ENCODE data around the gene CRYBG1. TPM values are rescaled to one million over a fixed set of nuclear protein-coding genes. Genes with fewer than 3 reads are reported as not detected.

Gene CRYBG1
- total RNA-seq, 1 donor = 9.7 TPM

GRCh38 chr6:106453756-106454367 is 93.3 kb downstream of the CRYBG1 start:
- DNase-seq (ENCODE audit: low read depth in 2 of 3, low spot score in 2 of 3) = no peak

- no peak for DNase-seq (ENCODE audit: low read depth in 2 of 3, low spot score in 2 of 3)
Observed at GRCh38 chr6:106456756-106457155, 96.2 kb downstream of the CRYBG1 start.

GRCh38 chr6:106458021-106458986 is 97.8 kb downstream of the CRYBG1 start:
- no peak for DNase-seq (ENCODE audit: low read depth in 2 of 3, low spot score in 2 of 3)

DNA sequence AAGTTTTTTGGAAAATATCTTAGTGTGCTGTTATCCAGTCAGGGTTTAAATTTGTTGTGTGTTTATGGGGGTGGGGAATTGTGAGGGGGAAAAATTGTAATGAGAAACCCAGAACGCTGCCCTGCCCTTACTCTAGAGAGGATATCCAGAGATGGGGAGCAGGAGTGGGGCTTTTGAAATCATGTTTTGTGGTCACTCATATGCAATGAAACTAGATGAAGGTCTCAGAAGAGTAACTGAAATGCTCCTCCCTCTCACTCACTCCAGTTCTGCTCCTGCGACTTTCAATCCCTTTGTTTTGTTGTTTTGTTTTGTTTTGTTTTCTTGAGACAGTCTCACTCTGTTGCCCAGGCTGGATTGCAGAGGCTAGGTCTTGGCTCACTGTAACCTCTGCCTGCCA is 100.0 kb downstream of the CRYBG1 start:
- DNase-seq (ENCODE audit: low read depth in 2 of 3, low spot score in 2 of 3) = no peak

DNA sequence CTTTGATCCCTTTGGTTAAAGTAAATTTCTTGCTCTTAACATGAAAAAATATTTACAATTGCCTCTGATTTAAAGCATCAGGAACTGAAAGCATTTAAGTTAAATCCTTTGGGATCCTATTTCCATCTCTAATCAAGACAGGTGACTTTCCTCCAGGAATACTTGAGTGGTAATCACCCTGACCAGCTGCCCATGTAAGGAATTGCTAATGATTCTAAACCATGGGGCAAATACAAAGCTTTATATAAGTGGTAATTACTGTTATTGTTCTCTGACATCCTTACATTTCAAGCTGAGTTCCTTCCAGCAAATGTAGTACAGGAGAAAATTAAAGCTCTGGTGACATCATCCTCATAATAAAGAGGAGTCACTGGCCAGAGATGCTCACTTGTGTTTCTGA is 100.6 kb downstream of the CRYBG1 start:
- DNase-seq (ENCODE audit: low read depth in 2 of 3, low spot score in 2 of 3) = no peak

DNA sequence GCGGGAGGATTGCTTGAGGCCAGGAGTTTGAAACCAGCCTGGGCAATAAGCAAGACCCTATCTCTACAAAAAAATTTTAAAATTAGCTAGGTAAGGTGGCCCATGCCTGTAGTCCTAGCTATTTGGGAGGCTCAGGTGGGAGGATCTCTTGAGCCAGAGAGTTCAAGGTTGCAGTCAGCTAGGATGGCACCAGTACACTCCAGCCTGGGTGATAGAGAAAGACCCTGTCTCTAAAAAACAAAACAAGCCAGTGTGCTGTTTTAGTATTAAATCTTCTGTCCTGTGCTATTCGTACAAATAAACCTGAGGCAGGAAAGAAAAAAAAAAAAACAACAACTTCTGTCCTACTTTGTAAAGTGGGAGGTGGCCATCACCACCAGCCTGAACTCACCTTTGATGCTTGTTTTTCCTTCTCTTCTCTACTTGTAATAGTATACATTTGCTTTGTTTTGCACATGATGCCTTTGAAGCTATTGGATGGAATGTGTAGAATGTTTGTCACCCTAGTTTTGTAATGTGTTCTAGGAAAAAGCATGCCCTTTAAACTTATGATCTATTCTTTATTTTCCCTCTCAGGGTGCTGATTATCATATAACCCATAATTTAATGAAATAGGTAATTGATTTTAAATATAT is 102.5 kb downstream of the CRYBG1 start:
- no peak for DNase-seq (ENCODE audit: low read depth in 2 of 3, low spot score in 2 of 3)

GRCh38 chr6:106466211-106466610 is 105.7 kb downstream of the CRYBG1 start:
- no peak for DNase-seq (ENCODE audit: low read depth in 2 of 3, low spot score in 2 of 3)

- no peak for DNase-seq (ENCODE audit: low read depth in 2 of 3, low spot score in 2 of 3)
Observed at GRCh38 chr6:106468935-106469334, 108.4 kb downstream of the CRYBG1 start.

DNA sequence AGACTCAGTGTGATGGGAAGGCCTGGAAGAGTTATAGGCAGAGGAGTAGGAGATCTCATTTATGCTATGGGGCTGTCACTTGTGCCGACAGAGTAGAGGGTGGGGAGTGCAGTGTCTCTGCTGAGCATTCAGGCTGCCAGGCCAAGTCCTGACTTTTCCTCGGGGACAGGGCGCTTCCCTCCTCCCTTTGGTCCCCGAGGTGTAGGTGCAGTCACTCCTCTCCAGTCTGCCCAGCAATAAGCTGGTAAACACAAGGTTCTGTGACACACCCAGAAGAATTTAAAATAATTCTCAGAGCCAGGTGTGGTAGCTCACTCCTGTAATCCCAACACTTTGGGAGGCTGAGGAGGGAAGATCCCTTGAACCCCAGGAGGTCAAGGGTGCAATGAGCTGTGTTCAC is 109.4 kb downstream of the CRYBG1 start:
- DNase-seq (ENCODE audit: low read depth in 2 of 3, low spot score in 2 of 3) = no peak

DNA sequence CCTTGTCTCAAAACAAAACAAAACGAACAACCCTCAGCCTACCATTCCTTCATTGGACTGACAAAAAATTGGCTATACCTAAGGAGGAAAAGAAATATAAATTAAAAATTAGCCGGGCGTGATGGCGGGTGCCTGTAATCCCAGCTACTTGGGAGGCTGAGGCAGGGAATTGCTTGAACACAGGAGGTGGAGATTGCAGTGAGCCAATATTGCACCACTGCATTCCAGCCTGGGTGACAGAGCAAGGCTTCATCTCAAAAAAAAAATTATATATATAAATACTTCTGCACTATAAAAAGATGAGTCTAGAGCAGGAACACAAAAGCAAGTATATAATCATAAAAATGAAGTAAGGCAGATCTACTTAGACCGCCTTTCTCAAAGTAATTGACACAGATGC is 109.8 kb downstream of the CRYBG1 start:
- no peak for DNase-seq (ENCODE audit: low read depth in 2 of 3, low spot score in 2 of 3)

DNA sequence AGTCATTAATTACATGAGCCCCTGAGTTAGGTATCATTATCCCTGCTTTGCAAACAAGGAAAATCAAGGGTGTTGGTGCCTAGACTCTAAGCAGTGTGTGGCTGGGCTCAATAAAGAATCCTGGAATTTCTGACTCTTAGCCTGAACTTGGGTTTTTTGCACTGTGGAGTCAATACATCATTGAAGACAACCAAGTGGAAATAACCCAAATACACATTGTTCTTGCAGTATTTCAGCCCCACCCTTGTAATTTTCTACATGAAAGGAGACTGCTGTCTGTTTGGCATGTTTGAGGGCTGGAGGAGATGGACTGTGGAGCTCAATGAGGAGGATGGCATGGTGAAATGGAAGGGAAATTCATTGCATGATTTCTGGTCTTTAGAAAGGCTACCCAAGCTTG is 110.3 kb downstream of the CRYBG1 start:
- DNase-seq (ENCODE audit: low read depth in 2 of 3, low spot score in 2 of 3) = no peak

- no peak for DNase-seq (ENCODE audit: low read depth in 2 of 3, low spot score in 2 of 3)
Observed at GRCh38 chr6:106473812-106474211, 113.3 kb downstream of the CRYBG1 start.

- DNase-seq (ENCODE audit: low read depth in 2 of 3, low spot score in 2 of 3) = no peak
Observed at GRCh38 chr6:106474466-106474865, 113.9 kb downstream of the CRYBG1 start.

DNA sequence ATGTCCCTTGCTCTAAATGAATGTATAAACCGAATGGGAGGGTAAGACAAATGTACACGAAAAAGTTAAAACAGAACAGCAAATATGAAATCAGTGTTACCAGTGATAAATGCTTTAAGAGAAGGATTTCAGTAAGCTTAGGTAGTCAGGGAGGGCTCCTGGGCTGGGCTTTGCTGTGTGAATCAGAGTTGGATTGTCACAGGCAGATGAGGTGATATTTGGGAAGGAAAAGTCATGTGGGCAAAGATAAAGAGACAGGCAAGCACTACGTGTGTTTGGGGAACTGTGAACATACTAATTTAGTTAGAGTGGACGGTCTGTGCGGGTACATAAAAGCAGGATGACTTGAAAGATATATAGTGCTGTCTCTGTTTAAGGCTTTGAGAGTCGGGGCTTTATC is 114.8 kb downstream of the CRYBG1 start:
- no peak for DNase-seq (ENCODE audit: low read depth in 2 of 3, low spot score in 2 of 3)

DNA sequence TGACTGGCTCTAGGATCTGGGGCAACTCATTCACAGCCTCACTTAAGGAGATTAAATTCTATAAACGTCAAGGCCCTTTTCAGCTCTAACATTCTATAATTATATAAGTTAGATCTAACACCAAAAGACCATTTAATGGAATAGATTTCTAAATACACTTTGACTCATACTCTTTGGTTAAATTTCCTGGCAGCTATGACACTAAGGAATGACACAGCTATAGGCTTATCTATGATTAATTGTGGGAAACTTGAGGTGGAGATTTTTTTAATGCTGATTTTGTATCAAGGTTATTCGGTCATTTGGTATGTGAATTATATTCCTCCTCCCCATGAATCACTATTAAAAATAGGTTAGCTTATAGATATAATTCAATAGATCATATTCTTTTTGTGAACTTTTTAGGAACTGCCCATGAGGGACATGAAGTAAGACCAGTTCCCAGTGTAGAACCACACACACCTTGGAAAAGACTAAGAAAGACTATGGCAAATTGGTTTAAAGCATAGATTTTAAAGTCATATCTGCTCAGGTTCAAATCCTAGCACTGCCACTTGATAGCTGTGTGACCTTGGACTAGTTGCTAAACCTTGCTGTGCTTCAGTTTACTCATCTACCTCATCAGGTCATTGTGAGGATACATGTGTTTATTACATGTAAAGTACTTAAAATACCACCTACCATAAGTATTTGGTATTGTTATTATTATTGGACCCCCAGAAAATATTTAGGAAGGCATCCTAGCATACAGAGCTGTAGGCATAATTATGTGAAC is 116.0 kb downstream of the CRYBG1 start:
- DNase-seq (ENCODE audit: low read depth in 2 of 3, low spot score in 2 of 3) = no peak

DNA sequence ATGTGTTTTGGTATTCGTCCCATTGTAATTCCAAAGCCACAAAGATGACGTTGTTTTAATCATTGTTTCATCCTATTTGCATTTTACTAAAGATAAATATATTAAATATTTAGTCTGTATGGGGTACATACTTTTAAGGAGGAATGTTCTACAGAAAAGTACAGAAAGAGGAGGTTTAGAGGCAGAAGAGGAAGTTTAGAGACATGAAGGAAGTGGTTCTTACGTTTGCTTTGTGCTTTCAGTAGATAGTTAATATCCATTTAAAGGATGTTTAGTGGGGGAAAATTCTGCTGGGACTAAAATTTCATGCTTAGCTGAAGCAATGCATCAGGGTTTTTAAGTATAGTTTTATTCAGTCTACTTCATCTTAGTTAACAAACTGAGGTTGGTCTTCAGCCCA is 116.6 kb downstream of the CRYBG1 start:
- peak in 2 of 3 donors; percentile 11 to 49 for DNase-seq (ENCODE audit: low read depth in 2 of 3, low spot score in 2 of 3)

GRCh38 chr6:106477790-106478189 is 117.3 kb downstream of the CRYBG1 start:
- DNase-seq (ENCODE audit: low read depth in 2 of 3, low spot score in 2 of 3) = peak in 2 of 3 donors; percentile 25 to 68

DNA sequence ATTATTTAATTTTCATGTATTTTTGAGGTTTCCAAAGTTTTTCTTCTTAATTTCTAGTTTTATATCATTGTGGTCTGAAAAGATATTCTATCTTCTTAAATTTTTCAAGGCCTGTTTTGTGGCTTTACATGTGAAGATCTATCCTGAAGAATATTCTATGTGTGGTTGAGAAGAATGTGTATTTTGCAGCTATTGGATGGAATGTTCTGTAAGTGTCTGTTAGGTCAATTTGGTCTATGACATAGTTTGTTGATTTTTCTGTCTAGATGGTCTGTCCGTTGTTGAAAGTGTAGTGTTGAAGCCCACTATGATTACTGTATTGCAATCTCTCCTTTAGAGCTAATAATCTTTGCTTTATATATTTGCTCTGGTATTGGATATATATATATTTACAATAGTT is 125.7 kb downstream of the CRYBG1 start:
- no peak for DNase-seq (ENCODE audit: low read depth in 2 of 3, low spot score in 2 of 3)

GRCh38 chr6:106488494-106489370 is 128.2 kb downstream of the CRYBG1 start:
- DNase-seq (ENCODE audit: low read depth in 2 of 3, low spot score in 2 of 3) = no peak

DNA sequence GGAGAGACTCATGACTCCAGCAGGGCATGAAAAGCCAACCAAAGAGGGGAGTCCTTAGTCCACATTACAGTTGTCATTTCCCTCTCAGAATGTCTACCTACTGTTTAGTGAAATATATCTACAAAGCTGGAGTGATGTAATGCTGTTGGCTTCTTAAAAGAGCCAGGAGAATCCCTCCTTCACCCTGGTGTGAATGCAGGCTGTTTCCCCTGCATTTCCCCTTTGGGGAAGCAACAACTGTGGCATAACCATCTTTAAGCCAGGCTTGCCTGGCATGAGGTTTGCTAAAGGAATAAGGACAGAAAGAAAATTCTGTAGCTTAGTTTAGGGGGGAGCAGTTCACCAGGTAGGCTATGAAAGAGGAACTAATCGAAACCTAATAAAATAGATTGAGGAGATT is 129.5 kb downstream of the CRYBG1 start:
- DNase-seq (ENCODE audit: low read depth in 2 of 3, low spot score in 2 of 3) = no peak
